Measurements from ENCODE around the gene CIB1. TPM values are rescaled to one million over a fixed set of nuclear protein-coding genes. Genes with fewer than 3 reads are reported as not detected.

CIB1 gene
- total RNA-seq, 2 donors from 2014 or later: 36.6 to 59.0 TPM

DNA sequence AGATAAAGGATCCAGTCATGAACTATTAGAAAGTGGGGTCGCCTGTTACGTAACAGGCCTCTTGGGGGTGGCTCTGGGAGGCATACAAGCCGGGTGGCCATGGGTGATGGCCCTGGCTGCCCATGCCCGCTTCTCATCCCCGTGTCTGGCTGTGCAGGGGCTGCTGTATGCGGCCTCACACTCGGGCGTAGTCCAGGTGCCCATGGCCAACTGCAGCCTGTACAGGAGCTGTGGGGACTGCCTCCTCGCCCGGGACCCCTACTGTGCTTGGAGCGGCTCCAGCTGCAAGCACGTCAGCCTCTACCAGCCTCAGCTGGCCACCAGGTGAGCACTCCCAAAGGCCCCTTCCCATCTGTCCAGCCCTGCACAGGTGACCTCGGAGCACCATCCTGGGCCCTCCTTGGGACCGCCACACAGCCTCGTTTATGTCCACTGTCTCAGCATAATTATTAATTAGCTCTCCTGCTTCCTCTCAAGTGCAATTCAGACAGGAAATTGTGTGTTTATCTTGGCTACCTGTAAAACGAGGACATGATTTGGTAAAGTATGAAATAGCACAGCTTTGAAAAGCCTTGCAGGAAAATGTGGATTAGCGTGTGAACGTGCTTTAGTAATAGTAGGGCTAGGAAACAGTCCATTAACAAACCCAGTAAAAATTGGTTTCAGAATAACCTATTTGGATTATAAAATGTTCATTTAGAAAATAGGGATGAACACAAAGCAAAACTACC is 8.1 kb downstream of the CIB1 start:
- DNase-seq: no peak
- Histone ChIP-seq H3K27ac (peak overlapping the region in 3 of 4 donors; percentile 30 to 96 (median 31)), H3K4me3 (no peak overlapping the region), H3K27me3 (no peaks in the 10 kb centered on the region), H3K4me1 (peaks cover 52% of the 10 kb centered on the region), H3K9me3 (no peaks in the 10 kb centered on the region), H3K36me3 (replicated peaks in 1 of 2; ENCODE audit: insufficient read depth in 1 of 2, low read depth in 2 of 2) (peaks cover 7 to 28% of the 10 kb centered on the region in 2 donors)
- no peak for ATAC-seq
- WGBS, 2 donors: 82 to 83% methylated on average over 14 to 16 of the region's 18 CpGs
- intact Hi-C loops (cut with DNase I): no loop called here
- no peak for TF ChIP-seq POLR2A (IDR thresholded peaks at IDR 0.05)
- TF ChIP-seq, protein P1, sequence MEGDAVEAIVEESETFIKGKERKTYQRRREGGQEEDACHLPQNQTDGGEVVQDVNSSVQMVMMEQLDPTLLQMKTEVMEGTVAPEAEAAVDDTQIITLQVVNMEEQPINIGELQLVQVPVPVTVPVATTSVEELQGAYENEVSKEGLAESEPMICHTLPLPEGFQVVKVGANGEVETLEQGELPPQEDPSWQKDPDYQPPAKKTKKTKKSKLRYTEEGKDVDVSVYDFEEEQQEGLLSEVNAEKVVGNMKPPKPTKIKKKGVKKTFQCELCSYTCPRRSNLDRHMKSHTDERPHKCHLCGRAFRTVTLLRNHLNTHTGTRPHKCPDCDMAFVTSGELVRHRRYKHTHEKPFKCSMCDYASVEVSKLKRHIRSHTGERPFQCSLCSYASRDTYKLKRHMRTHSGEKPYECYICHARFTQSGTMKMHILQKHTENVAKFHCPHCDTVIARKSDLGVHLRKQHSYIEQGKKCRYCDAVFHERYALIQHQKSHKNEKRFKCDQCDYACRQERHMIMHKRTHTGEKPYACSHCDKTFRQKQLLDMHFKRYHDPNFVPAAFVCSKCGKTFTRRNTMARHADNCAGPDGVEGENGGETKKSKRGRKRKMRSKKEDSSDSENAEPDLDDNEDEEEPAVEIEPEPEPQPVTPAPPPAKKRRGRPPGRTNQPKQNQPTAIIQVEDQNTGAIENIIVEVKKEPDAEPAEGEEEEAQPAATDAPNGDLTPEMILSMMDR (IDR thresholded peaks at IDR 0.05): no peak

DNA sequence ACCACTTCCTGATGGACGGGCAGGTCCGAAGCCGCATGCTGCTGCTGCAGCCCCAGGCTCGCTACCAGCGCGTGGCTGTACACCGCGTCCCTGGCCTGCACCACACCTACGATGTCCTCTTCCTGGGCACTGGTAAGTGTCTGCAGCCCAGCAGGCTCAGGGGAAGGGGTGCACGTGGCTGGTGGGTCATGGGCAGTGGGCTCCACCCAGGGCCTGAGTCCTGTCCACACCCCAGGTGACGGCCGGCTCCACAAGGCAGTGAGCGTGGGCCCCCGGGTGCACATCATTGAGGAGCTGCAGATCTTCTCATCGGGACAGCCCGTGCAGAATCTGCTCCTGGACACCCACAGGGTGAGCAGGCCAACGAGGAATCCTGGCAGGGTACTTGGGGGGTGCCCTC is 8.7 kb downstream of the CIB1 start:
- H3K4me1 ChIP-seq: peaks cover 48% of the 10 kb centered on the region
- intact Hi-C loops (cut with DNase I): no loop called here
- peaks cover 7 to 28% of the 10 kb centered on the region in 2 donors for H3K36me3 ChIP-seq (replicated peaks in 1 of 2; ENCODE audit: insufficient read depth in 1 of 2, low read depth in 2 of 2)
- 90% methylated on average over 3 to 17 of the region's 17 CpGs for WGBS, 2 donors
- no peak overlapping the region for H3K4me3 ChIP-seq
- no peak for ATAC-seq
- H3K27me3 ChIP-seq: no peaks in the 10 kb centered on the region
- TF ChIP-seq POLR2A (IDR thresholded peaks at IDR 0.05): no peak
- TF ChIP-seq, protein P1 (IDR thresholded peaks at IDR 0.05): no peak
- peak overlapping the region in 1 of 4 donors; percentile 31 for H3K27ac ChIP-seq
- DNase-seq: no peak
- no peaks in the 10 kb centered on the region for H3K9me3 ChIP-seq

DNA sequence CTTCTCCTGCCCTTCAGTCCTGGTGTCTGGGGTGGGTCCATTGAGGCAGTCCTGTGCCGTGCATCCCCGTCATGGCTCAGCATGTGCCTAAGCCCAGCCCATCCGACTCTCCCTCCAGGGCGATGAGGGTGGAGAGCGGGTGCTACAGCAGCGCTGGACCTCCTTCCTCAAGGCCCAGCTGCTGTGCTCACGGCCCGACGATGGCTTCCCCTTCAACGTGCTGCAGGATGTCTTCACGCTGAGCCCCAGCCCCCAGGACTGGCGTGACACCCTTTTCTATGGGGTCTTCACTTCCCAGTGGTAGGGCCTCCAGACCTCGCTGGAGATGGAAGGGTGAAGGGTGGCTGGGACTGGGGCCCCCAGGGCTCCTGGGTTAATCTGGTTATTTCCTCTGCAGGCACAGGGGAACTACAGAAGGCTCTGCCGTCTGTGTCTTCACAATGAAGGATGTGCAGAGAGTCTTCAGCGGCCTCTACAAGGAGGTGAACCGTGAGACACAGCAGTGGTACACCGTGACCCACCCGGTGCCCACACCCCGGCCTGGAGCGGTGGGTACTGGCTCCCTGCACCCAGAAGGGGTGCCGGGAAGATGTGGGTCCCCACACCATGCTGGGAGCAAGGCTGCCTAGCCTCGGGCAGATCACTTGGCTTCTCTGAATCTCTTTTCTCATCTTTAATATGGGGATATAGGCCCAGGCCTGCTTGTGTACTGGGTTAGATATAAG is 10.1 kb downstream of the CIB1 start:
- Histone ChIP-seq H3K36me3 (replicated peaks in 1 of 2; ENCODE audit: insufficient read depth in 1 of 2, low read depth in 2 of 2) (peaks cover 7 to 26% of the 10 kb centered on the region in 2 donors), H3K4me1 (peaks cover 43% of the 10 kb centered on the region), H3K4me3 (no peak overlapping the region), H3K27me3 (no peaks in the 10 kb centered on the region), H3K27ac (peak overlapping the region in 3 of 4 donors; percentile 2 to 20 (median 12)), H3K9me3 (no peaks in the 10 kb centered on the region)
- no peak for ATAC-seq
- 89 to 94% methylated on average over 8 to 22 of the region's 22 CpGs for WGBS, 2 donors
- TF ChIP-seq, protein P1 (IDR thresholded peaks at IDR 0.05): no peak
- TF ChIP-seq POLR2A (IDR thresholded peaks at IDR 0.05): no peak
- intact Hi-C loops (cut with DNase I): loop anchor here (5.0 kb wide), 1 partner anchor 81 kb away; no protein-coding TSS in a partner anchor
- DNase-seq: no peak

DNA sequence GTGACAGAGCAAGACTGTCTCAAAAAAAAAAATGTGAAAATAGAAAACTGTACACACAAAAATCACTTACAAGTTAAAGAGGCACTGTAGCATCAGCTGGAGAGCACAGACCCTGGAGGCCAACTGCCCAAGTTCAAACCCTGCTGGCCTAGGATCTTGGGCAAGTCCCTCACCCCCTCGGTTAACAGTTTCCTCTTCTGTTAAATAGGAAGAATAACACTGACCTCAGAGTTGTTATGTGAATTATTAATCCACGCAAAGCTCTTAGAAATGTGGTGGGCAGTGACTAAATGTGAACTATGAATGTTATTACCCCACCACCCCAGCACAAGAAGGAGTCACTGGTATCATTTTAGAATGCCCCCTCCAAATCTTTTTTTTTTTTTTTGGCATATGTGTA is 11.2 kb downstream of the CIB1 start:
- no peak overlapping the region for H3K4me3 ChIP-seq
- no peak overlapping the region for H3K27ac ChIP-seq
- peaks cover 33% of the 10 kb centered on the region for H3K4me1 ChIP-seq
- H3K27me3 ChIP-seq: no peaks in the 10 kb centered on the region
- H3K9me3 ChIP-seq: no peaks in the 10 kb centered on the region
- DNase-seq (no peak), ATAC-seq (no peak)
- H3K36me3 ChIP-seq (replicated peaks in 1 of 2; ENCODE audit: insufficient read depth in 1 of 2, low read depth in 2 of 2): peaks cover 7 to 31% of the 10 kb centered on the region in 2 donors
- no peak for TF ChIP-seq POLR2A (IDR thresholded peaks at IDR 0.05)
- TF ChIP-seq, protein P1 (IDR thresholded peaks at IDR 0.05): no peak
- WGBS, 2 donors: 77 to 85% methylated on average over 2 of the region's 2 CpGs
- intact Hi-C loops (cut with DNase I): loop anchor here (5.0 kb wide), 1 partner anchor 80 kb away; no protein-coding TSS in a partner anchor
